ENCODE data around the gene CASP5. TPM values are rescaled to one million over a fixed set of nuclear protein-coding genes. Genes with fewer than 3 reads are reported as not detected.

CASP5 gene
- total RNA-seq (2022; extraction: Qiagen RNA extraction), result not detected in 5 replicates

DNA sequence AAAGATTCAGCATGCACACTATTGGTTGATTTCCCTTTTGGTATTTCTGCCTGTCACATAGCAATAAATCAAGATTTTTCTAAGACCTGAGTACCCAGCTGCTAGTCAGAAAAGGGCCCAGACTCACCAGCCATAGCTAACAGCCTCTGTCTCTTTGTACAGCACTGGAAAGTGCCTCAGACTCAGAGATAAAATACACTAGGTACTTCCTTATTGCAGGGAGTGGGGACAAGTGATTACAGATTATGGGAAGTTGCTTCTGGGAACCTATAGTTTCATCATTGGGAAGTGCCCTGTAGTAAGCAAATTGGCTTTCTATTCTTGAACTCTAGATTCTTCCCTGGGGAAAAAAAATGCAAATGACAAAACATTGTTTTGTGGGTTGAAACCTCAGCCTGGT, at the start of gene CASP5:
Gene CASP5 (minus strand): TSS at position 166 of the 400 bp plus-strand sequence. CDS start 32 bp downstream, at position 134.

GRCh38 chr11:105044557-105045524, 21.9 kb upstream of the CASP5 start, which contains the start of gene CARD16:
Gene CARD16 (minus strand): TSS chr11:105045335. CDS start chr11:105045297, 38 bp downstream.

GRCh38 chr11:105034813-105035620, 12.0 kb upstream of the CASP5 start, which contains the start of gene CASP1:
Gene CASP1 (minus strand): TSS chr11:105035144. CDS start chr11:105035113, 31 bp downstream.

DNA sequence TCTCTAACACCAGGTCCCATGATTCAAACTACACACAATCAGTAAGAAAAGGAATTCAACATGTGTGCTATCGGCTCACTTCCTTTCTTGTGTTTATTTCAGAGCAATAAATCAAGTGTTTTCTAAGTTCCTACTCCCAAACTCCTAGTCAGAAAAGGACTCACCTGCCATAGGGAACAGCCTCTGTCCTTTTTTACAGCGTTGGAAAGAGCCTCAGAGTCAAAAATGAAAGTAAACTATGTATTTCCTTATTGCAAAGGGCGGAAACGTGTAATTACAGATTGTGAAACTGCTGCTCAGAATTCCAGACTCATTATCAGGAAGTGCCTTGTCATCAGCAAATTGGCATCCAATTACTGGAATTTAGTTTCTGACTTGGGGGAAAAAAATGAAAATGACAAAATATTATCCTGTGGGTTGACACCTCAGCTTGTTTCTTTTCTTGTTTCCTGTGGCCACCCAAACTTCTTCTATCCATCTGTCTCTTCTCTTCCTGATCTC, 54.6 kb downstream of the CASP5 start, which contains the start of gene CASP4:
Gene CASP4 (minus strand): TSS at position 220 of the 501 bp plus-strand sequence. CDS start 49 bp downstream, at position 171.

Other genes starting within 250 kb of the CASP5 start
- not detected in 5 replicates for gene CASP12, start 124.7 kb downstream of the CASP5 start, total RNA-seq (2022; extraction: Qiagen RNA extraction)
- gene CASP4, start 54.6 kb downstream of the CASP5 start, total RNA-seq (2022; extraction: Qiagen RNA extraction), result 4.1 to 7.9 TPM (median 5.0 TPM) in 5 replicates
- gene CASP1, start 12.0 kb upstream of the CASP5 start, total RNA-seq (2022; extraction: Qiagen RNA extraction), result 0.13 to 0.52 TPM (median 0.32 TPM) in 4 of 5 replicates, not detected in the other
- gene CARD16, start 22.2 kb upstream of the CASP5 start, total RNA-seq (2022; extraction: Qiagen RNA extraction), result 0.23 to 0.37 TPM in 2 of 5 replicates, not detected in the others
- gene CARD18, start 116.6 kb upstream of the CASP5 start, total RNA-seq (2022; extraction: Qiagen RNA extraction), result not detected in 5 replicates

All from A549 treated with CORT108297 at 1 μM for 4 hours (cell line).